B cell (primary cell): ENCODE results near the gene SH3GL1. TPM values are rescaled to one million over a fixed set of nuclear protein-coding genes. Genes with fewer than 3 reads are reported as not detected.

ENCODE experiments used
- ATAC-seq: fragments of 200-7000 bp; cut with Tn5 transposase; one replicate; pipeline ENCODE4 v1.10.0; 2021; ENCODE audit warnings: low read depth, mild to moderate bottlenecking, moderate number of reproducible peaks, moderate library complexity
- CTCF ChIA-PET: fragments of 350-600 bp; sonication (Branson Sonifier 250); formaldehyde crosslinking; loops from one replicate; lab custom pipeline; 2021; ENCODE audit warnings: antibody characterized with exemption, inconsistent platforms; lab: Charles Lee
- POLR2A ChIA-PET: fragments of 350-600 bp; sonication (Branson Sonifier 250); formaldehyde crosslinking; loops from one replicate; lab custom pipeline; 2021; ENCODE audit warnings: antibody characterized with exemption; lab: Charles Lee
- DNase-seq: peaks from one replicate; pipeline ENCODE4 v3.0.0; 2013
- H2AFZ ChIP-seq: 2 replicates; pipeline ENCODE4 v1.6.1; 2012; ENCODE audit warnings: mild to moderate bottlenecking, low read depth, low read length; ENCODE audit not compliant: insufficient read depth, poor library complexity, severe bottlenecking
- H3K27ac ChIP-seq, 2 donors: 1 replicate in 1 of 2; 2 replicates in 1 of 2; pipeline ENCODE4 v1.5.1; 2012 to 2013; ENCODE audit warnings: low read length in 2 of 2, mild to moderate bottlenecking in 2 of 2, moderate library complexity in 1 of 2
- H3K27me3 ChIP-seq, 4 experiments: fragments of 200-600 bp in 1 of 4; sonication (generic) in 1 of 4; replicated peaks in 1 of 4; 1 replicate in 2 of 4; 2 replicates in 2 of 4; pipeline versions ENCODE4 v1.6.1 to v1.7.0; 2013 to 2016; ENCODE audit warnings: low read length in 3 of 4, mild to moderate bottlenecking in 2 of 4, mixed read lengths in 1 of 4, moderate library complexity in 1 of 4; ENCODE audit not compliant: insufficient read depth in 4 of 4, control insufficient read depth in 3 of 4; ENCODE audit errors: control extremely low read depth in 1 of 4
- H3K36me3 ChIP-seq, 2 experiments: replicated peaks in 1 of 2; 1 replicate in 1 of 2; 2 replicates in 1 of 2; pipeline versions ENCODE4 v1.6.1 to v1.7.1; 2013; ENCODE audit warnings: low read length in 1 of 2; ENCODE audit not compliant: insufficient read depth in 2 of 2, control insufficient read depth in 1 of 2; ENCODE audit errors: control extremely low read depth in 1 of 2, extremely low read depth in 1 of 2
- H3K4me1 ChIP-seq, 2 donors: fragments of 200-600 bp in 1 of 2; sonication (generic) in 1 of 2; 1 replicate in 1 of 2; 2 replicates in 1 of 2; pipeline versions ENCODE4 v1.5.1 to v1.6.1; 2013 to 2017; ENCODE audit warnings: low read length in 2 of 2; ENCODE audit not compliant: control insufficient read depth in 2 of 2, insufficient read depth in 2 of 2
- H3K4me2 ChIP-seq: replicated peaks from 2 replicates; pipeline ENCODE3; 2012; ENCODE audit warnings: mild to moderate bottlenecking, low read depth, low read length; ENCODE audit not compliant: poor library complexity, severe bottlenecking
- H3K4me3 ChIP-seq, 5 experiments: fragments of 200-600 bp in 1 of 5; sonication (generic) in 1 of 5; 1 replicate in 3 of 5; 2 replicates in 2 of 5; pipeline versions ENCODE4 v1.5.1 to v1.7.0; 2011 to 2016; ENCODE audit warnings: low read length in 4 of 5, mild to moderate bottlenecking in 4 of 5, low read depth in 2 of 5, control low read depth in 1 of 5, moderate library complexity in 1 of 5; ENCODE audit not compliant: insufficient read depth in 1 of 5; ENCODE audit errors: control extremely low read depth in 1 of 5, extremely low read depth in 1 of 5
- H3K79me2 ChIP-seq: fragments of 200-600 bp; sonication (generic); one replicate; pipeline ENCODE4 v1.6.0; 2016; ENCODE audit warnings: low read length; ENCODE audit not compliant: control insufficient read depth, insufficient read depth
- H3K9ac ChIP-seq: fragments of 200-600 bp; sonication (generic); 2 replicates; pipeline ENCODE4 v1.6.1; 2017; ENCODE audit warnings: mild to moderate bottlenecking, low read length, moderate library complexity
- H3K9me3 ChIP-seq, 3 donors: one replicate each; pipeline versions ENCODE4 v1.6.1 to v1.7.1; 2013; ENCODE audit warnings: low read length in 2 of 3; ENCODE audit not compliant: control insufficient read depth in 2 of 3, insufficient read depth in 1 of 3; ENCODE audit errors: control extremely low read depth in 1 of 3
- H4K20me1 ChIP-seq: 2 replicates; pipeline ENCODE4 v1.6.0; 2012; ENCODE audit warnings: mild to moderate bottlenecking, low read length; ENCODE audit not compliant: insufficient read depth, control insufficient read depth, poor library complexity, severe bottlenecking
- H3K27ac Mint-ChIP-seq: one replicate; pipeline ENCODE4 v1.8.0; 2021; ENCODE audit warnings: mixed read lengths
- H3K27me3 Mint-ChIP-seq: one replicate; pipeline ENCODE4 v1.8.0; 2021; ENCODE audit warnings: mixed read lengths
- H3K4me1 Mint-ChIP-seq: one replicate; pipeline ENCODE4 v1.8.0; 2021; ENCODE audit warnings: mixed read lengths
- H3K4me3 Mint-ChIP-seq: one replicate; pipeline ENCODE4 v1.8.0; 2021; ENCODE audit warnings: mixed read lengths
- H3K9me3 Mint-ChIP-seq: one replicate; pipeline ENCODE4 v1.8.0; 2022; ENCODE audit warnings: mixed read lengths; ENCODE audit not compliant: insufficient read depth
- CTCF ChIP-seq: fragments of 200-600 bp; IDR thresholded peaks from one replicate; pipeline ENCODE4 v1.8.0; 2022; ENCODE audit warnings: antibody characterized with exemption, mild to moderate bottlenecking
- EZH2 ChIP-seq: IDR thresholded peaks from 2 replicates; pipeline ENCODE4 v1.6.1; 2012; ENCODE audit warnings: borderline replicate concordance, low read depth, mild to moderate bottlenecking, moderate library complexity, low read length; ENCODE audit not compliant: insufficient read depth, poor library complexity, severe bottlenecking
- WGBS: methylation state at CpG from one replicate; pipeline ENCODE4 v1.1.5; 2013; ENCODE audit warnings: missing lambda C conversion rate; ENCODE audit not compliant: insufficient coverage; 5-methylcytosine and 5-hydroxymethylcytosine counted together
- intact Hi-C: fragments of 100-400 bp; cut with micrococcal nuclease; formaldehyde crosslinking; loops from one replicate; pipeline ENCODE4 v1.10.0; 2022
- polyA plus RNA-seq: library from polyadenylated mRNA; depleted of rRNA; stranded (reverse); fragments of >200 nt; gene quantifications from 2 replicates; pipeline ENCODE4 v1.2.3, GENCODE V29; 2012
- total RNA-seq, 2 donors: library from RNA; stranded (reverse); fragments of 120-200 nt in 1 of 2; gene quantifications; 1 replicate in 1 of 2; 2 replicates in 1 of 2; pipeline versions ENCODE4 v1.2.3 to v1.2.4, GENCODE V29; 2013 to 2022

Gene SH3GL1
- total and polyA plus RNA-seq, 2 donors (not counting 1 experiment from before 2014, with no cell fraction given) = 37.2 to 42.4 TPM

GRCh38 chr19:4413588-4413987 is 13.2 kb upstream of the SH3GL1 start:
- Histone ChIP-seq H3K27me3 (no peaks in the 10 kb centered on the region), H3K27ac (no peak overlapping the region), H3K4me2 (no peak overlapping the region), H3K4me3 (no peak overlapping the region), H3K36me3 (peaks cover 1 to 9% of the 10 kb centered on the region in 2 experiments), H4K20me1 (no peaks in the 10 kb centered on the region), H3K79me2 (peaks cover 55% of the 10 kb centered on the region), H3K4me1 (no peaks in the 10 kb centered on the region), H3K9me3 (no peaks in the 10 kb centered on the region), H2AFZ (no peak overlapping the region), H3K9ac (no peak overlapping the region)
- no peak overlapping the region for H3K27ac Mint-ChIP-seq
- no peaks in the 10 kb centered on the region for H3K4me1 Mint-ChIP-seq
- no peaks in the 10 kb centered on the region for H3K27me3 Mint-ChIP-seq
- DNase-seq (no peak), ATAC-seq (no peak)
- POLR2A ChIA-PET = no interaction called here
- H3K9me3 Mint-ChIP-seq = no peaks in the 10 kb centered on the region
- TF ChIP-seq CTCF (no peak), EZH2 (no peak)
- no peak overlapping the region for H3K4me3 Mint-ChIP-seq
- CTCF ChIA-PET = no interaction called here
- WGBS = no CpG with 5 or more reads among the region's 3 CpGs
- intact Hi-C loops = no loop called here

GRCh38 chr19:4409123-4409933 is 9.0 kb upstream of the SH3GL1 start:
- Histone ChIP-seq H3K4me3 (no peak overlapping the region), H2AFZ (no peak overlapping the region), H3K4me1 (no peaks in the 10 kb centered on the region), H3K4me2 (no peak overlapping the region), H3K9me3 (no peaks in the 10 kb centered on the region), H3K36me3 (peaks cover 0 to 9% of the 10 kb centered on the region in 2 experiments), H3K27ac (no peak overlapping the region), H3K27me3 (no peaks in the 10 kb centered on the region), H3K9ac (no peak overlapping the region), H4K20me1 (no peaks in the 10 kb centered on the region), H3K79me2 (peaks cover 49% of the 10 kb centered on the region)
- ChIA-PET CTCF (interaction anchor here (0.8 kb wide), 1 partner anchor 9 kb away, joined by 3 read pairs; the partner anchor contains the start of gene SH3GL1), POLR2A (no interaction called here)
- ATAC-seq (no peak), DNase-seq (no peak)
- Mint-ChIP-seq H3K27ac (no peak overlapping the region), H3K4me1 (no peaks in the 10 kb centered on the region), H3K4me3 (no peak overlapping the region), H3K9me3 (no peaks in the 10 kb centered on the region), H3K27me3 (no peaks in the 10 kb centered on the region)
- WGBS = 93% methylated on average over 17 of the region's 23 CpGs
- TF ChIP-seq CTCF = no peak
- no peak for TF ChIP-seq EZH2
- intact Hi-C loops = no loop called here
